LNCAP (cell line): Measurements from ENCODE around the gene ZNF784.

Experiments used
- CTCF ChIP-seq: fragments of 450-650 bp; IDR thresholded peaks from 2 replicates; pipeline ENCODE4 v1.5.1; 2017; ENCODE audit warnings: mild to moderate bottlenecking

The ZNF784 gene

GRCh38 chr19:55594996-55595545 is 29.3 kb downstream of the ZNF784 start:
- TF ChIP-seq CTCF, result no peak

GRCh38 chr19:55593096-55593772 is 31.1 kb downstream of the ZNF784 start:
- no peak for TF ChIP-seq CTCF

- no peak for TF ChIP-seq CTCF
Observed at GRCh38 chr19:55592391-55593090, 31.8 kb downstream of the ZNF784 start.

GRCh38 chr19:55591555-55591954 is 32.8 kb downstream of the ZNF784 start:
- TF ChIP-seq CTCF, result no peak

- TF ChIP-seq CTCF, result no peak
Observed at GRCh38 chr19:55590617-55591016, 33.7 kb downstream of the ZNF784 start.

- TF ChIP-seq CTCF, result no peak
Observed at GRCh38 chr19:55590109-55590508, 34.3 kb downstream of the ZNF784 start.

GRCh38 chr19:55588738-55589137 is 35.6 kb downstream of the ZNF784 start:
- no peak for TF ChIP-seq CTCF
